HG02885 (cell line): Measurements from ENCODE around the gene PAX6.

ENCODE experiments used
- ATAC-seq: cut with Tn5 transposase; IDR thresholded peaks from one replicate; pipeline ENCODE4 v1.9.1; 2021; ENCODE audit warnings: mild to moderate bottlenecking; ENCODE audit not compliant: unreplicated experiment, poor library complexity

Gene PAX6

GRCh38 chr11:31810779-31811647, at the start of gene PAX6:
TSS of gene PAX6 (minus strand) at chr11:31811322. CDS start at chr11:31806411, 4,911 bp downstream.
- peak; percentile 46 for ATAC-seq

DNA sequence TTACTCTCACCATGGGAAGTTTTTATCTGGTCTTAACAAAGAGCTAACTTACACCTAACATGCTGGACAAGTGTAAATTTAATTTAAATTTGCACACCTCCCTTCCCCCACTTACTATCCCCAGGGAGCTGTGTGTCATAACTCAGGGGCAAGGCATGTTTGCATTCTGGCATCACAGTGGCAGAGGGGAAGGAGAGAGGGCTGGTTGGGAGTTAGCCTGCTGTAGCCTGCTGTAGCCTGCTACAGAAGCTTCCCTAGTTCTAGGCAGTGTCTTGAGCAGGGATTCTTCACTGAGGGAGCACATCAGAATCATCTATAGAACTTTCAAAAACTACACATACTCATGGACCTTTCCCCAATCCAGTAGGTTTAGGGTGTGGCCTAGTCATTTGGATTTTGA, 49.3 kb upstream of the PAX6 start:
- no peak for ATAC-seq

DNA sequence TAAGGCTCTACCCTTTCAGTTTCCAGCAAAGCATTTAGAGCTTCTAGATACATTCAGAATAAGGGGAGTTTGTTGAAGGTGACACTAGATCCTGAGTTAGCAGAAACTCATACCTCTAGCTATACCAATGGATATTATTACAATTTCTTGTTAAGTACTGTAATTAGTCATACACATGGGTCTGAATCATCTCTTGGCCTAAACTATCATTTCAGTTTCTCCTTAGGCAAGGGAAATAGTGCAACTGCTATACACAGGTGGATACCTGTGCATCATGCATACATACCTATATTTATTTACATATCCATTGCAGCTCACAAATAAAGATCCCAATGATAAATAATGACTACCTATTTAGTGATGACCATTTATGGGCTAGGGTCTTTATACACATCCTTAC, 45.1 kb upstream of the PAX6 start:
- no peak for ATAC-seq

DNA sequence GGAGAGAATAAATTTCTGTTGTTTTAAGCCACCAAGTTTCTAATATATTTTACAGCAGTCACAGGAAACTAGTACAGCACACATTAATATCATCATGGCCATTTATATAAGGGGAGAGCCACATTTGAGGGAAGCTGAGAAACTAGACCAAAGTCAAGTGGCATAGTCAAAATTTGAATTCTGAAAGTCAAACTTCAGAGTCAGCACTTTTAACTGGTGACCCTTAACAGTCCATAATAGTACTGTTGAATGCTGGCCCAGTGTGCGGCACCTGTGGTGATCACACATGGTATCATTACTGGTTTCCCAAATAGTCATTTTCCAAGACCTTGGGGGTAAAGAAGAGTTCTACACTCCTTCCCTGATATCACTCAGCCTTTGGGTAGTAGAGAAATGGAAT, 44.3 kb upstream of the PAX6 start:
- no peak for ATAC-seq

- no peak for ATAC-seq
Measured at GRCh38 chr11:31850365-31850764, 39.2 kb upstream of the PAX6 start.

DNA sequence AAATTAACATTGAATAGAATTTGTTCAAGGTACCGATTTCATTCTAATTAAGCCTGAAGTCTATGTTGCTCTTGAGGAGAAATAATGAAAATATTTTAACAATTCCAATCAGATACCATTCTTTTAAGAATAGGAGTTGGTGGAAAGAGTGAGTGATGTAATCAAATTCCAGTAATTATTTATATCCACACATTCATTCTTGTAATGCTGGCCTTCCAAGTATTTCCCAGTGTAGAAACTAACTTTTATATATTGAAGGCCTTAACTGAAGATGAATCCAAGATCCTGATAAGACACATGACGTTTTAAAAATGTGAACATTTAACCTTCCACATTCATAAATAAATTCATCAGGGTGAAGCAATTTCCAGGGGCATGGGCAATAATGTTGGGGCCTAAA, 36.6 kb upstream of the PAX6 start:
- no peak for ATAC-seq

DNA sequence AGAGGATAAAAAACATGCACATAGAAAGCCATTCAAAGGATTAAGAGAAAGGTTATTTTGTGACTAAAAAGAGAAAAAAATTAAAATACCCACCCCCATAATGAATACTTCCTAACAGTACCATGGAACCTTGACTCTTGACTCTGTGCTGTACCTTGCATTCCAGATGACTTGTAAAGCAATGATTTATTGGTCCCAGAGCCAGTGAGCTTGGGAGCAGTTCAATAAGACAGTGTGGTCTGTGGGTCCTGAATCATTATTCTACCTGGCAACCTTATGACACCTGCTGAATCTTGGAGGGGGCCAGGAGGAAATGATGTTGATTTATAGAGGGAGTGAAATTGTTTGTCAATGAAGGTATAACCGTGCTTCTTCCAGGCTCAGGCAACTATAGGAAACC, 34.2 kb upstream of the PAX6 start:
- ATAC-seq, result no peak

DNA sequence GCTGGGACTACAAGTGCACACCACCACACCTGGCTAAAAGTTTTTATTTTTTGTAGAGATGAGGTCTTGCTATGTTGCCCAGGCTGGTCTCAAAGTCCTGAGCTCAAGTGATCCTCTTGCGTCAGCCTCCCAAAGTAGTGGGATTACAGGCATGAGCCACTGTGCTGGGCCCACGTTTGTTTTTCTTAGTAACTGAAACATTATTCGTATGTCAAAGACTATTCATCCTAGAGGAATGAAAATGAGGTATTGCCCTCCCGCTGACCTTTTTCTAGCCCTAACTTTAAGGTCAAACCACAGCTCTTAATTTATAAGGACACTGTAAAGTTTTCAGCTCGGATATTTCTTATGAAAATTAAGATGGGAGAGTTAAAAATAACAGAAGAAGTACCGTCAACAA, 33.2 kb upstream of the PAX6 start:
- no peak for ATAC-seq

DNA sequence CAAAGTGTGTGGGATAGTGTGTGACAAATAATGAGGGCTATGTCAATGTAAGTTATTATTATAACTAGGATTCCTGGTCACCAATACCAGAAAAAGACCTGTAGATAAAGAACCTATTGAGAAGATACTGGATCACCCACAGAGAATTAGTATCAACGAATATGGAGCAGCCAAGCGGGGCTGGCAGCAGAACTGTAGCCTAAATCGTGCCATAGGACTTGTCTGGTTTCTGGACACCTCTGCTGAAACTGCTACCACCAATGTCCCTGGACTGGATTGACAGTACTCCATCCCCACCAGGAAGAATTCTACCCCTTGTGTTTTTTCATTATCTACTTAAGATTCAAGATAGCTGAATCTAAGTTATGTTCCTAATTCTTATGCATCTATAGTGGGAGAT, 30.3 kb upstream of the PAX6 start:
- ATAC-seq, result no peak

DNA sequence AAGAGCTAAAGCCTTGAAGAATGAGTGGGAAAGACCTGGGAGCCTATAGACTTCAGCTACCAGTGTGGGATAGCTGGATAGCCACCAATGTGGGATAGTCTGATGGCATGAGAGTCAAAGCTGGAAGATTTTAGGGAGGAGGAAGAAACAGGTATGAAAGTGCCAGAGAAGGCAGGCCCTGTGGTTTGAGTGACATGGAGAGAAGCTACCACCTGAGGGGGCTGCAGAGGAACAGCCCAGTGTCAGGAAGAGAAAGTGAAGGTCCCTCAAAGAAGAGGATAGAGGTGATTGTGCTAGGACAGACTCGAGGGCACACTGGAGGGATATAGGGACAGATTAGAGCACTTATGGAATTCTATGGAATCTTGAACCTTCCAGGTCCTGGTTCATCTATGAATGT, 23.1 kb upstream of the PAX6 start:
- ATAC-seq, result no peak

GRCh38 chr11:31830406-31830805, 19.3 kb upstream of the PAX6 start:
- ATAC-seq, result no peak

DNA sequence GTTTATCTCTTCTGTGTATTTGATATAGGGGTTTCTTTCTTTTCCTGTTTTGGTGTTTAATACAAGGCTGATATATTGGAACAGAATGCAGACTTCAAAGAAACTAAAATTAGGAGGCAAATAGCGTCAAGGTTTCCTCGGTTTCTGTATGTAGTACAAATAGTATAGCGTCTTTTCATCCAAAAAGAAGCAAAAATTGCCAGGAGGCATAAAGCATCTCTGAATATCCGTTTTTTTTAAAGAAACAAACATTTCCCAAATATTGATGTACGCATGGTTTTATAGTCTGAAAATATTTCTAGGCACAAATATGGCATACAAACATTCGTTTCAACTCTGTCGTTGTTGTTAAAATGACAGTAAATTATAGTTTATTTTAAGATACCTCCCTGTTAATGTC, 17.1 kb upstream of the PAX6 start:
- no peak for ATAC-seq

DNA sequence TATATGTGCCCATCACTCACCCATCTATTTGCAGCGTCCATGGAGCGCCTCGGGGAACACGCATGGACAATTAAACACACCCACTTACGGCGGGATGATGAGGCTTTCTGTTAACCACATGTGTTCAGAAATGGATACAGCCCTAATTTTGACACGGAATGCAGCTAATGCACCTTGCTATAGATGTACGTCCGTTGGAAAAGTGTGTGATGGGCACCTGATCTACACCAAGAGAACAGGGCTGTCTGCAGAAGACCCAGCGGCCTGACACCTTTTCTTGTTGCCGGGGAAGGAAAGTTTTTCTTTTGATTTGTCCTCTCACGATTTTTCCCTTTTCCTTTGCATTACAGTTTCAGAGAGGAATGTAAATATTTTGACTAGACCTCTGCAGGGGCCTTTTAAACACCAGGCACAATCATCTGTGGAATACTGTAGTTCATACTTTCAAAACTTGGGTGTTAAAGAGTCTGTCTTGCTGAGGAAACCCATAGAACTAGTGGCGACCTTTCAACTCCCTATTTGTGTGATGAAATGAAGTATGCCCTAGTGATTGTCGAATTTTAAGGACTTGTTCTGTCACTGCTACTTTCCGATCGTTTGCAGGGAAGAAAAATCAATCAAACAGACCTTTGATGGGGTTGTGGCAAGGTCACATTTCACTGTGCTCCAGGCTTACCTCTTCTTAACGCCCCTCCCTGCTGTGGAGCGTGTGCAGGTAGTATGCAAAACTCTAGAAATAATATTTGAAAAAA, 16.5 kb upstream of the PAX6 start:
- ATAC-seq, result no peak

- no peak for ATAC-seq
Measured at GRCh38 chr11:31826536-31827438, 15.7 kb upstream of the PAX6 start.

GRCh38 chr11:31825838-31826484, 14.8 kb upstream of the PAX6 start:
- ATAC-seq, result no peak

DNA sequence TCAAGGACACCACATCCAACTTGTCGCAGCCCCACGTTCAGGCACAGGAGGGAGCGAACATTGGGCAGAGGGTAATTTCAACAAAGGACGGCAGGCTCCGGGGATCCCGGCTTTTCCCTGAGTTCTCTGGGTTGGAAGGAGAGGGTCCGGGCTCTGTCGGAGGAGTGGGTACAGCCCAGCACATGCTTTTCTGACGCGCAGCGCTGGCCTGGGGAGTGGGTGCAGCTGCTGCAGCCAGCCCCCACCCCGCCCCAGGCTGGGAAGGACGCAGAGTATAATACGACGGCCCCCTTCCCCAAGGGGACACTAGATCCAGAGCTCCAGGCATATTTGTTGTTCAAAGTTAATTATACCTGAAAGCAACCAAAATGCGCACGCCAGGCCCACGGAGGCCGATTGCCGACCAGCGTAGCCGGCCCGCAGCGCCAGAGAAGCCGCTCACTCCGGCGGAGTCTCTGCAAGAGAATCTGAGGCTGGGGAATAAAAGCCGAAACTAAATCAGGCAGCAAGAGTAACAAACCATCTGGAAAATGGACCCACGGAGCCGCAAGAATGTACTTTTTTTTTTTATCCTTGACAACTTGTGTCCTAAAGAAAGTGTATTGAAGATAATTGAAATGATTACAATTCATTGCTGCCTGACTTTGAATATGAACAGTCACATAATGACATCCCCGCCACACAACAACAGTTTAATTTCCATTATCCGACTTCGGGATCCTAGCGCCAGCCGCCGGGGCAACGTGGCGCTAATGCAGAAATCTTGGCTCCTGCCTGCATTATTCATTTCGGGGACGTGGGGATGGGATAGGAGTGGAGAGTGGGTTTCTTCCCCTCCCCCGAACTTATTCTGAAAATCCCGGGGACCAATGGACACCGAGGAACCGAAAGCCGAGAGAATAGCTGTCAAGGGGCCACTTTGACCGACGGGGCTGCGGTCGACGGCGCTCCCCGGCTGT, 14.0 kb upstream of the PAX6 start:
- no peak for ATAC-seq

DNA sequence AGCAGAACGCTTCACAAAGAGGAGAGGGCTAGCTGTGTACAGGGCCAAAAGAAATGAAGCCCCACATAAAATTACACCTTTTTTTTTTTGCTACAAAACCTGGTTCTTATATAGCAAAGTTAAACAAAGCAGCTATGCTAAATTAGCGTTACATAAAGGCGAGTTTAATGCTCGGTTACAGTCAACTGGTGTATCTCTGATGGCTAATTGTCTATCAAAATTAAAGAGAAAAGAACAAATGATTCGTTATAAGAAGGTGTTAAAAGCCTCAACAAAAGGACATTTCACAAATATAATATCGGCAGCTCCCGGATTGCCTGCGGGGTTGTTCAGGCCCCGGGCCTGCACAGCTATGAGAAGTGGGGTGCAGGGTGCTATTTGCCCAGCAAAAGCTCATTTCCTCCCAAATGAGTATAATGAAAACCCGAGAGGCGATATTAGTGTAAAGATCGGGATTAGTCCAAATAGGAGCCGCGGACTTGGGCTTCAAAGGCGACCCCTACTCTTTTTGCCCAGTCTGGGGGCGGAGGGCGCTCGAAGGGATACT, 13.3 kb upstream of the PAX6 start:
- no peak for ATAC-seq

DNA sequence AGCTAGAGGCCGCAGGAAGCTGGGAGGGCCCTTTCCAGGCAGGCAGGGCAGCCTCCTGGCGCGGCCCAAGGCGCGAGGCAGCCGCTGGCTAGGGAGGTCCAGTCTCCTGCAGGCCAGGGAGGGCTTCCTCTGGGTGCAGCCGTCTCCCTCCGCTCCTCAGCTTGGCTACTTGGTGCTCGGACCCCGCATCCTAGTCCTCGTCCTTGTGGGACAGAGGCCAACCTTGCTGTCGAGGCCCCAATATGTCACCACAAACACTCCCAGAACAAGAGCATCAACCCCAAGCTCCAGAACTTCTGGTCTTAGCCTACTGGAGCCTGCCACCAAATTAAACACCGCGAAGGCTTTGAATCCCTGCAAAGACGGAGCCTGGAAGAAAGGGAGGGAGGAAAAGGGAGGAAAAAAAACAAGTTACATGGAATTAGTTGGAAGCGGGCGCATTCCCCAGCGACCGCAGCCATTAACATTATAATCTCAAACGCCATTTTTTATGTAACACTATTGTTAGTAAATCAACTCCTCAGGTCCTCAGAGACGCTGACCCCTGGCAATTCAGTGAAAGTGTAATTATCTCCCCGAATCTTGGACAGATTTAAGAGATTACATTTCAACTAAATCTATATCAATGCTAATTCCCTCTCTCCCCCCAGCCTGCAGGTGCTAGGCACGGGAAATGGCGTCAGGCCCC, 12.7 kb upstream of the PAX6 start:
- no peak for ATAC-seq
